PC-3 (cell line): Measurements from ENCODE around the gene TKFC.

Source experiments
- CTCF ChIP-seq: fragments of 300-600 bp; sonication (generic); conservative IDR thresholded peaks from 2 replicates; pipeline ENCODE4 v1.5.1; 2017; ENCODE audit warnings: antibody characterized with exemption, low read depth, mild to moderate bottlenecking, low read length
- EZH2 ChIP-seq: fragments of 300-600 bp; sonication (generic); IDR thresholded peaks from one replicate; pipeline ENCODE4 v1.6.1; 2017; ENCODE audit warnings: antibody characterized with exemption, mild to moderate bottlenecking, low read length; ENCODE audit not compliant: unreplicated experiment
- EZH2phosphoT487 ChIP-seq: fragments of 300-600 bp; sonication (generic); IDR thresholded peaks from 2 replicates; pipeline ENCODE4 v1.6.1; 2018; ENCODE audit warnings: mild to moderate bottlenecking, antibody characterized with exemption, low read length, borderline replicate concordance

GRCh38 chr11:61287338-61287977, 45.6 kb upstream of the TKFC start:
- TF ChIP-seq EZH2, result no peak
- no peak for TF ChIP-seq CTCF
- TF ChIP-seq EZH2phosphoT487, result no peak
